Neutrophil (primary cell): Measurements from ENCODE around the gene MRPL24.
A peak's percentile ranks its signal among the peaks of the same experiment; 100 is the strongest.

Experiments used
- H3K27ac ChIP-seq: fragments of 200-600 bp; sonication (generic); 2 replicates; pipeline ENCODE4 v1.5.1; 2016; ENCODE audit warnings: mild to moderate bottlenecking, moderate library complexity
- H3K27me3 ChIP-seq: fragments of 200-600 bp; sonication (generic); 2 replicates; pipeline ENCODE4 v1.6.0; 2016; ENCODE audit warnings: mild to moderate bottlenecking
- H3K36me3 ChIP-seq: fragments of 200-600 bp; sonication (generic); 2 replicates; pipeline ENCODE4 v1.5.1; 2017
- H3K4me1 ChIP-seq, 2 experiments: fragments of 200-600 bp in 1 of 2; sonication (generic) in 1 of 2; 1 replicate in 1 of 2; 2 replicates in 1 of 2; pipeline versions ENCODE4 v1.5.1 to v1.6.1; 2013 to 2016; ENCODE audit warnings: low read depth in 1 of 2, low read length in 1 of 2, mild to moderate bottlenecking in 1 of 2, moderate library complexity in 1 of 2; ENCODE audit not compliant: control insufficient read depth in 1 of 2, insufficient read depth in 1 of 2
- H3K4me3 ChIP-seq, 2 experiments: fragments of 200-600 bp in 1 of 2; sonication (generic) in 1 of 2; 1 replicate in 1 of 2; 2 replicates in 1 of 2; pipeline ENCODE4 v1.5.1; 2013 to 2016; ENCODE audit warnings: low read depth in 1 of 2, low read length in 1 of 2, mild to moderate bottlenecking in 1 of 2, moderate library complexity in 1 of 2
- H3K9me3 ChIP-seq: fragments of 200-600 bp; sonication (generic); 2 replicates; pipeline ENCODE4 v1.5.1; 2016
- CTCF ChIP-seq: fragments of 200-600 bp; sonication (generic); IDR thresholded peaks from 2 replicates; pipeline ENCODE4 v1.5.1; 2016; ENCODE audit warnings: antibody characterized with exemption

The MRPL24 gene

DNA sequence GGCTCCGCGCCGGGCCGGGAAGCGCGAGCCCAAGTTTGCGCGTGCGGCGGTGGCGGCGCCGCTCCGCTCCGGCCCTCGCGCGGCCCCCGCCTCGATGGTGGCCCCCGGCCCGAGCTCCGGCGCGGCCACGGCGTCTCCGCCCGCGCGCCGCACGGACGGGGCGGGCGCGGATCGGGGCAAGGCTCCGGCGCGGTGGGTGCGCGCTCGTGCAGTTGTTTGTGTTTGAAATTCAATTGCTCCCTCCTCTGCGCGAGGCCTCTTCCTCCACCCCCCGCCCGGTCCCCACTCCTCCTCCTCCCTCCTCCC lies 10.5 kb upstream of the MRPL24 start, which contains the start of gene HDGF:
Gene HDGF, minus strand, starts transcription at position 225 of the 306 bp plus-strand sequence. CDS start 246 bp downstream, outside the sequence.
- H3K27ac ChIP-seq = peak within 1 kb of the TSS; percentile 90
- no peaks in the 10 kb centered on the region for H3K9me3 ChIP-seq
- H3K4me1 ChIP-seq = peaks cover 70 to 73% of the 10 kb centered on the region in 2 experiments
- H3K4me3 ChIP-seq = peak within 1 kb of the TSS; percentile 83 to 91
- H3K27me3 ChIP-seq = no peaks in the 10 kb centered on the region
- no peak for TF ChIP-seq CTCF
- H3K36me3 ChIP-seq = no peaks in the 10 kb centered on the region

- H3K9me3 ChIP-seq = no peaks in the 10 kb centered on the region
- no peaks in the 10 kb centered on the region for H3K36me3 ChIP-seq
- no peaks in the 10 kb centered on the region for H3K27me3 ChIP-seq
- no peak for TF ChIP-seq CTCF
- H3K4me3 ChIP-seq = peak overlapping the region; percentile 83 to 91
- H3K4me1 ChIP-seq = peaks cover 75 to 78% of the 10 kb centered on the region in 2 experiments
- H3K27ac ChIP-seq = peak overlapping the region; percentile 90
These were observed 10.0 kb upstream of the MRPL24 start for GRCh38 chr1:156750711-156751450.

- Histone ChIP-seq H3K4me1 (peaks cover 82 to 85% of the 10 kb centered on the region in 2 experiments), H3K36me3 (no peaks in the 10 kb centered on the region), H3K4me3 (peak overlapping the region; percentile 83 to 91), H3K9me3 (no peaks in the 10 kb centered on the region), H3K27ac (peak overlapping the region; percentile 90), H3K27me3 (no peaks in the 10 kb centered on the region)
- TF ChIP-seq CTCF = no peak
These were observed 9.3 kb upstream of the MRPL24 start for GRCh38 chr1:156750191-156750672.

GRCh38 chr1:156749419-156750118 lies 8.7 kb upstream of the MRPL24 start:
- peaks cover 86 to 88% of the 10 kb centered on the region in 2 experiments for H3K4me1 ChIP-seq
- H3K27me3 ChIP-seq = no peaks in the 10 kb centered on the region
- peak overlapping the region; percentile 90 for H3K27ac ChIP-seq
- TF ChIP-seq CTCF = no peak
- H3K9me3 ChIP-seq = no peaks in the 10 kb centered on the region
- H3K4me3 ChIP-seq = peak overlapping the region; percentile 83 to 91
- H3K36me3 ChIP-seq = no peaks in the 10 kb centered on the region

GRCh38 chr1:156748670-156749418 lies 8.0 kb upstream of the MRPL24 start:
- H3K27me3 ChIP-seq = no peaks in the 10 kb centered on the region
- no peak for TF ChIP-seq CTCF
- H3K27ac ChIP-seq = peak overlapping the region; percentile 90
- H3K9me3 ChIP-seq = no peaks in the 10 kb centered on the region
- peaks cover 82 to 86% of the 10 kb centered on the region in 2 experiments for H3K4me1 ChIP-seq
- H3K4me3 ChIP-seq = peak overlapping the region; percentile 83 to 91
- H3K36me3 ChIP-seq = peaks cover 7% of the 10 kb centered on the region
